ENCODE measurements around the gene CPSF2.
"Not testable (repeated sequence)": the region's sequence is repeated elsewhere in the genome, so short reads cannot be mapped to it uniquely, and the experiment has no call there.

The CPSF2 gene

GRCh38 chr14:92173668-92174067 is 51.9 kb downstream of the CPSF2 start:
- in situ Hi-C loops (cut with MboI; ENCODE audit: low sequenced_read_pairs, unreplicated experiment), result no loop called here
- DNase-seq (ENCODE audit: low spot score), result no peak

DNA sequence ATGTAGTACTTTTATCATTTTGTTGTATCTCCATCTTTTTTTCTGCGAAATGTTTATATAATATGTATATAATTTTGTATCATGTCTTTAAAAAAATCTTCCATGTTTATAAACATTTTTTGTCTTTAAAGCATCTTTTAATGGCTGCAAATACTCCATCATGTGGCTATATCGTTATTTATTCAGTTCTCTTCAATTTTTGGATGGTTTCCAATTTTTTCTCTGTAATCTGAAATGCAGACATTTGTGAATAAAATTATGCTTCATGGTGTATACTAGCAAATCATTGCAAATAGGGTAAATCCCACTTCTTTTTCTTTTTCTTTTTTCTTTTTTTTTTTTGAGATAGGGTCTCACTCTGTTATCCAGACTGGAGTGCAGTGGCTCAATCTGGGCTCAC is 54.0 kb downstream of the CPSF2 start:
- in situ Hi-C loops (cut with MboI; ENCODE audit: low sequenced_read_pairs, unreplicated experiment), result no loop called here
- no peak for DNase-seq (ENCODE audit: low spot score)
- TF ChIP-seq, protein P1, sequence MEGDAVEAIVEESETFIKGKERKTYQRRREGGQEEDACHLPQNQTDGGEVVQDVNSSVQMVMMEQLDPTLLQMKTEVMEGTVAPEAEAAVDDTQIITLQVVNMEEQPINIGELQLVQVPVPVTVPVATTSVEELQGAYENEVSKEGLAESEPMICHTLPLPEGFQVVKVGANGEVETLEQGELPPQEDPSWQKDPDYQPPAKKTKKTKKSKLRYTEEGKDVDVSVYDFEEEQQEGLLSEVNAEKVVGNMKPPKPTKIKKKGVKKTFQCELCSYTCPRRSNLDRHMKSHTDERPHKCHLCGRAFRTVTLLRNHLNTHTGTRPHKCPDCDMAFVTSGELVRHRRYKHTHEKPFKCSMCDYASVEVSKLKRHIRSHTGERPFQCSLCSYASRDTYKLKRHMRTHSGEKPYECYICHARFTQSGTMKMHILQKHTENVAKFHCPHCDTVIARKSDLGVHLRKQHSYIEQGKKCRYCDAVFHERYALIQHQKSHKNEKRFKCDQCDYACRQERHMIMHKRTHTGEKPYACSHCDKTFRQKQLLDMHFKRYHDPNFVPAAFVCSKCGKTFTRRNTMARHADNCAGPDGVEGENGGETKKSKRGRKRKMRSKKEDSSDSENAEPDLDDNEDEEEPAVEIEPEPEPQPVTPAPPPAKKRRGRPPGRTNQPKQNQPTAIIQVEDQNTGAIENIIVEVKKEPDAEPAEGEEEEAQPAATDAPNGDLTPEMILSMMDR (IDR thresholded peaks at IDR 0.05; ENCODE audit: borderline replicate concordance, control extremely low read depth, extremely low read depth, insufficient read depth, missing control alignments), result no peak

More at GRCh38 chr14:92173668-92174067, 51.9 kb downstream of the CPSF2 start:
- TF ChIP-seq, protein P1 (IDR thresholded peaks at IDR 0.05; ENCODE audit: borderline replicate concordance, control extremely low read depth, extremely low read depth, insufficient read depth, missing control alignments), result no peak

GRCh38 chr14:92176476-92176875 is 54.7 kb downstream of the CPSF2 start:
- in situ Hi-C loops (cut with MboI; ENCODE audit: low sequenced_read_pairs, unreplicated experiment), result no loop called here
- TF ChIP-seq, protein P1 (IDR thresholded peaks at IDR 0.05; ENCODE audit: borderline replicate concordance, control extremely low read depth, extremely low read depth, insufficient read depth, missing control alignments), result no peak
- no peak for DNase-seq (ENCODE audit: low spot score)

DNA sequence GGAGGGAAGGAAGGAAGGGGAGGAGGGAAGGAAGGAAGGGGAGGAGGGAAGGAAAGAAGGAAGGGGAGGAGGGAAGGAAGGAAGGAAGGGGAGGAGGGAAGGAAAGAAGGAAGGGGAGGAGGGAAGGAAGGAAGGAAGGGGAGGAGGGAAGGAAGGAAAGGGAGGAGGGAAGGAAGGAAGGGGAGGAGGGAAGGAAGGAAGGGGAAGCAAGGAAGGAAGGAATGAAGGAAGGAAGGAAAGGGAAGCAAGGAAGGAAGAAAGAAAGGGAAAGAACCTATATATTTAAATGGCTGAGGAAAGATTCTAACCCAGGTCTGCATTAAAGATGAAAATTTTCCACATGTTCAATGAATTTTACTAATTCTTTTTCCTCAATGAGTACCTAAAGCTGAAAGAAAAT is 57.4 kb downstream of the CPSF2 start:
- DNase-seq (ENCODE audit: low spot score); in situ Hi-C loops (cut with MboI; ENCODE audit: low sequenced_read_pairs, unreplicated experiment): not testable (repeated sequence)

- TF ChIP-seq, protein P1 (IDR thresholded peaks at IDR 0.05; ENCODE audit: borderline replicate concordance, control extremely low read depth, extremely low read depth, insufficient read depth, missing control alignments), result no peak
- in situ Hi-C loops (cut with MboI; ENCODE audit: low sequenced_read_pairs, unreplicated experiment), result no loop called here
- no peak for DNase-seq (ENCODE audit: low spot score)
Measured at GRCh38 chr14:92185559-92185958, 63.8 kb downstream of the CPSF2 start.

DNA sequence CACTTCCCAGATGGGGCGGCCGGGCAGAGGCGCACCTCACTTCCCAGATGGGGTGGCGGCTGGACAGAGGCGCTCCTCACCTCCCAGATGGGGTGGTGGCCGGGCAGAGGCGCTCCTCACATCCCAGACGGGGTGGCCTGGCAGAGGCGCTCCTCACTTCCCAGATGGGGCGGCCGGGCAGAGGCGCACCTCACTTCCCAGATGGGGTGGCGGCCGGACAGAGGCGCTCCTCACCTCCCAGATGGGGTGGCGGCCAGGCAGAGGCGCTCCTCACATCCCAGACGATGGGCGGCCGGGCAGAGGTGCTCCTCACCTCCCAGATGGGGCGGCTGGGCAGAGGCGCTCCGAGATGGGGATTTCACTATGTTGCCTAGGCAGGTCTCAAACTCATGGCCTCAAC is 65.8 kb downstream of the CPSF2 start:
- DNase-seq (ENCODE audit: low spot score); in situ Hi-C loops (cut with MboI; ENCODE audit: low sequenced_read_pairs, unreplicated experiment): not testable (repeated sequence)

DNA sequence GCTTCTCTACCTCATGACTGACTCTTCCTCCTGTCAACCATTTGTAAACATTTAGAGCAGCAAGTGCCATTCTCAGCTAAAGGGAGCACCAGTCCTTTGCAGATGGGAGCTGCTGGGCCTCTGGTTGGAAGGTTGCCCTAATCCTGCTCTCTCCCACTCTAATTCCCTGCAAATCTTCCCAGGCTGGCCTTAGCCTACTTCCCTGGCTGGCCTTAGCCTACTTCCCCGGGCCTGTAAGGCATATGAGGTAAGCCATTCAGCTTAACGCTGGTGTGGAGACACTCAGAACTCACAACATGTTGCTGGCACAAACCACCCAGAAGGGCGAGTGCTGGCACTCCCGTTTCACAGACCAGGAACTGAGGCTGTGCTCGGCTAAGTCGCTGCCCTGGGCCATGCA is 69.0 kb downstream of the CPSF2 start:
- TF ChIP-seq, protein P1 (IDR thresholded peaks at IDR 0.05; ENCODE audit: borderline replicate concordance, control extremely low read depth, extremely low read depth, insufficient read depth, missing control alignments), result no peak
- no peak for DNase-seq (ENCODE audit: low spot score)
- in situ Hi-C loops (cut with MboI; ENCODE audit: low sequenced_read_pairs, unreplicated experiment), result no loop called here

DNA sequence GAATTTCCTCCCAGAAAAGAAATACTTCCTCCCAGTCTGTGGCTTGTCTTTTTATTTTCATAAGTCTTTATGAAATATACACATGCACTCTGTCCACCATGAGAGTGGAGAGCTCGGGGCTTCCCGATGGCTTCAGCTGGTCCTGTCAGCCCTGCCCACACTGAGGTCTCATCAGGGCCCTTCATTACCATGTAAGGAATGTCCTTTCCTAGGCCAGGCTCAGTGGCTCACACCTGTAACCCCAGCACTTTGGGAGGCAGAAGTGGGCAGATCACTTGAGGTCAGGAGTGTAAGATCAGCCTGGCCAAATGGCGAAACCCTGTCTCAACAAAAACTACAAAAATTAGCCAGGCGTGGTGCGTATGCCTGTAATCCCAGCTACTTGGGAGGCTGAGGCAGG is 77.0 kb downstream of the CPSF2 start:
- TF ChIP-seq, protein P1 (IDR thresholded peaks at IDR 0.05; ENCODE audit: borderline replicate concordance, control extremely low read depth, extremely low read depth, insufficient read depth, missing control alignments), result no peak
- DNase-seq (ENCODE audit: low spot score), result no peak
- in situ Hi-C loops (cut with MboI; ENCODE audit: low sequenced_read_pairs, unreplicated experiment), result no loop called here

All from GM13976 (cell line).